HEK293 (cell line): Measurements from ENCODE around the gene MKRN1.

Experiments
- CTCF ChIA-PET: fragments of 350-600 bp; formaldehyde crosslinking; extraction: SDS; loops from one replicate; lab custom pipeline; 2021; ENCODE audit warnings: antibody characterized with exemption; lab: Yijun Ruan, JAX
- POLR2A ChIA-PET: fragments of 300-600 bp; formaldehyde crosslinking; extraction: SDS; loops from one replicate; lab custom pipeline; 2020; ENCODE audit warnings: antibody characterized with exemption, inconsistent platforms; lab: Yijun Ruan, JAX
- H3K27ac ChIP-seq: fragments of 200-500 bp; sonication (Bioruptor generic); 2 replicates; pipeline ENCODE4 v1.5.1; 2014; ENCODE audit warnings: low read depth, low read length, control low read depth, inconsistent platforms; ENCODE audit errors: extremely low read depth
- H3K36me3 ChIP-seq, 2 experiments: fragments of 200-500 bp in 1 of 2; sonication (Bioruptor generic) in 1 of 2; 1 replicate in 1 of 2; 2 replicates in 1 of 2; pipeline ENCODE4 v1.5.1; 2014 to 2017; ENCODE audit warnings: inconsistent platforms in 2 of 2, low read length in 2 of 2; ENCODE audit not compliant: control insufficient read depth in 2 of 2, insufficient read depth in 1 of 2
- H3K4me1 ChIP-seq: fragments of 200-500 bp; sonication (Bioruptor generic); 2 replicates; pipeline ENCODE4 v1.5.1; 2014; ENCODE audit warnings: mild to moderate bottlenecking, low read length, inconsistent platforms; ENCODE audit not compliant: control insufficient read depth, insufficient read depth
- H3K4me3 ChIP-seq: 2 replicates; pipeline ENCODE4 v1.5.1; 2011; ENCODE audit warnings: low read depth, mild to moderate bottlenecking, control low read depth, low read length, moderate library complexity
- H3K9me3 ChIP-seq: fragments of 200-500 bp; sonication (Bioruptor generic); 2 replicates; pipeline ENCODE4 v1.5.1; 2014; ENCODE audit warnings: low read depth, low read length, inconsistent platforms; ENCODE audit not compliant: control insufficient read depth, insufficient read depth
- GLI2 ChIP-seq: fragments of 450-650 bp; formaldehyde crosslinking; IDR thresholded peaks from 2 replicates; pipeline ENCODE4; 2017; ENCODE audit warnings: missing biosample characterization, missing genetic modification characterization, low read depth, borderline replicate concordance
- RBAK ChIP-seq: fragments of 450-650 bp; formaldehyde crosslinking; IDR thresholded peaks from 2 replicates; pipeline ENCODE4 v1.5.1; 2016; ENCODE audit warnings: missing biosample characterization, missing genetic modification characterization
- REPIN1 ChIP-seq: fragments of 450-650 bp; formaldehyde crosslinking; IDR thresholded peaks from 2 replicates; pipeline ENCODE4 v1.5.1; 2017; ENCODE audit warnings: missing biosample characterization, missing genetic modification characterization, low read depth
- SALL2 ChIP-seq: fragments of 450-650 bp; formaldehyde crosslinking; IDR thresholded peaks from 2 replicates; pipeline ENCODE4 v1.5.0; 2017; ENCODE audit warnings: missing biosample characterization, mild to moderate bottlenecking, missing genetic modification characterization, borderline replicate concordance
- SP7 ChIP-seq: fragments of 450-650 bp; formaldehyde crosslinking; IDR thresholded peaks from 2 replicates; pipeline ENCODE4 v1.5.1; 2016; ENCODE audit warnings: missing biosample characterization, missing genetic modification characterization
- ZBTB1 ChIP-seq: fragments of 450-650 bp; formaldehyde crosslinking; IDR thresholded peaks from 2 replicates; pipeline ENCODE4 v1.5.1; 2016; ENCODE audit warnings: missing biosample characterization, missing genetic modification characterization
- ZNF324 ChIP-seq: fragments of 450-650 bp; formaldehyde crosslinking; IDR thresholded peaks from 2 replicates; pipeline ENCODE4 v1.5.1; 2016; ENCODE audit warnings: missing biosample characterization, missing genetic modification characterization
- ZNF366 ChIP-seq: fragments of 450-650 bp; formaldehyde crosslinking; conservative IDR thresholded peaks from 2 replicates; pipeline ENCODE4 v1.5.1; 2016; ENCODE audit warnings: missing biosample characterization, missing genetic modification characterization
- ZNF521 ChIP-seq: fragments of 450-650 bp; formaldehyde crosslinking; IDR thresholded peaks from 2 replicates; pipeline ENCODE4 v1.5.1; 2017; ENCODE audit warnings: missing biosample characterization, mild to moderate bottlenecking, missing genetic modification characterization
- ZNF549 ChIP-seq: fragments of 450-650 bp; IDR thresholded peaks from 2 replicates; pipeline ENCODE4 v1.5.1; 2018; ENCODE audit warnings: missing biosample characterization, missing genetic modification characterization, mild to moderate bottlenecking, inconsistent platforms, moderate library complexity
- ZNF555 ChIP-seq: fragments of 450-650 bp; formaldehyde crosslinking; conservative IDR thresholded peaks from 2 replicates; pipeline ENCODE4 v1.5.1; 2017; ENCODE audit warnings: missing biosample characterization, mild to moderate bottlenecking, missing genetic modification characterization, inconsistent platforms
- ZNF558 ChIP-seq: fragments of 450-650 bp; formaldehyde crosslinking; IDR thresholded peaks from 2 replicates; pipeline ENCODE4 v1.5.1; 2016; ENCODE audit warnings: missing biosample characterization, missing genetic modification characterization
- ZNF621 ChIP-seq: fragments of 450-650 bp; formaldehyde crosslinking; IDR thresholded peaks from 2 replicates; pipeline ENCODE4 v1.5.1; 2017; ENCODE audit warnings: missing biosample characterization, missing genetic modification characterization
- ZNF747 ChIP-seq: fragments of 450-650 bp; formaldehyde crosslinking; IDR thresholded peaks from 2 replicates; pipeline ENCODE4 v1.5.1; 2016; ENCODE audit warnings: missing biosample characterization, missing genetic modification characterization
- ZNF768 ChIP-seq: fragments of 450-650 bp; formaldehyde crosslinking; IDR thresholded peaks from 2 replicates; pipeline ENCODE4 v1.5.1; 2018; ENCODE audit warnings: missing biosample characterization, mild to moderate bottlenecking, missing genetic modification characterization
- ZNF776 ChIP-seq: fragments of 450-650 bp; formaldehyde crosslinking; IDR thresholded peaks from 2 replicates; pipeline ENCODE4 v1.5.0; 2017; ENCODE audit warnings: missing biosample characterization, missing genetic modification characterization, borderline replicate concordance
- TF ChIP-seq, protein P1 (sequence below): fragments of 450-650 bp; formaldehyde crosslinking; IDR thresholded peaks from 2 replicates; pipeline ENCODE4 v1.5.1; 2016; ENCODE audit warnings: missing biosample characterization, missing genetic modification characterization
- TF ChIP-seq, protein P2 (sequence below): fragments of 450-650 bp; formaldehyde crosslinking; IDR thresholded peaks from 2 replicates; pipeline ENCODE4 v1.5.1; 2016; ENCODE audit warnings: missing biosample characterization, missing genetic modification characterization
- TF ChIP-seq, protein P3 (sequence below): fragments of 450-650 bp; IDR thresholded peaks from 2 replicates; pipeline ENCODE4 v1.5.1; 2018; ENCODE audit warnings: missing biosample characterization, missing genetic modification characterization
- TF ChIP-seq, protein P4 (sequence below): fragments of 450-650 bp; formaldehyde crosslinking; IDR thresholded peaks from 2 replicates; pipeline ENCODE4 v1.5.1; 2017; ENCODE audit warnings: missing biosample characterization, missing genetic modification characterization

The MKRN1 gene

DNA sequence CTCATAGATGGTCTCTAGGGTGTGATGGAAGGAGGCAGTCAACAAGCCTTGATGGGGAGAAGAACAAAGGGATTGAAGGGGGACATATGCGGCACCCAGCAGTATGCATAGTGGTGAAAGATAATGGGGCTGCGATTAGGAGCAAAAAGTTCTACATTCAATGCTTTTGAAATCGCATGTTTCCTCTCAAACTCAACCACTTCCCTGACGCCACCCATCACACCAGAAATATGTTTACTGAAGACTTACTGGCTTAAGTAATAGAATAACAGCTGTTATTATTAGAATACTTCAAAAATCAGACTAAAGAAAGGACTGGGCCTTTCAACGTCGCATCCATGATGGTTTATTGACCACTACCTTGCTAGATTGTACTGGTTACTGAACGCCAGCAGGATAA, 31.5 kb downstream of the MKRN1 start:
- POLR2A ChIA-PET = no interaction called here
- TF ChIP-seq, protein P1, sequence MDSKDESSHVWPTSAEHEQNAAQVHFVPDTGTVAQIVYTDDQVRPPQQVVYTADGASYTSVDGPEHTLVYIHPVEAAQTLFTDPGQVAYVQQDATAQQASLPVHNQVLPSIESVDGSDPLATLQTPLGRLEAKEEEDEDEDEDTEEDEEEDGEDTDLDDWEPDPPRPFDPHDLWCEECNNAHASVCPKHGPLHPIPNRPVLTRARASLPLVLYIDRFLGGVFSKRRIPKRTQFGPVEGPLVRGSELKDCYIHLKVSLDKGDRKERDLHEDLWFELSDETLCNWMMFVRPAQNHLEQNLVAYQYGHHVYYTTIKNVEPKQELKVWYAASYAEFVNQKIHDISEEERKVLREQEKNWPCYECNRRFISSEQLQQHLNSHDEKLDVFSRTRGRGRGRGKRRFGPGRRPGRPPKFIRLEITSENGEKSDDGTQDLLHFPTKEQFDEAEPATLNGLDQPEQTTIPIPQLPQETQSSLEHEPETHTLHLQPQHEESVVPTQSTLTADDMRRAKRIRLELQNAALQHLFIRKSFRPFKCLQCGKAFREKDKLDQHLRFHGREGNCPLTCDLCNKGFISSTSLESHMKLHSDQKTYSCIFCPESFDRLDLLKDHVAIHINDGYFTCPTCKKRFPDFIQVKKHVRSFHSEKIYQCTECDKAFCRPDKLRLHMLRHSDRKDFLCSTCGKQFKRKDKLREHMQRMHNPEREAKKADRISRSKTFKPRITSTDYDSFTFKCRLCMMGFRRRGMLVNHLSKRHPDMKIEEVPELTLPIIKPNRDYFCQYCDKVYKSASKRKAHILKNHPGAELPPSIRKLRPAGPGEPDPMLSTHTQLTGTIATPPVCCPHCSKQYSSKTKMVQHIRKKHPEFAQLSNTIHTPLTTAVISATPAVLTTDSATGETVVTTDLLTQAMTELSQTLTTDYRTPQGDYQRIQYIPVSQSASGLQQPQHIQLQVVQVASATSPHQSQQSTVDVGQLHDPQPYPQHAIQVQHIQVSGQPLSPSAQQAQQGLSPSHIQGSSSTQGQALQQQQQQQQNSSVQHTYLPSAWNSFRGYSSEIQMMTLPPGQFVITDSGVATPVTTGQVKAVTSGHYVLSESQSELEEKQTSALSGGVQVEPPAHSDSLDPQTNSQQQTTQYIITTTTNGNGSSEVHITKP (tag by site-specific recombination) = no peak
- TF ChIP-seq ZNF555 (tag by site-specific recombination) = no peak
- TF ChIP-seq, protein P2, sequence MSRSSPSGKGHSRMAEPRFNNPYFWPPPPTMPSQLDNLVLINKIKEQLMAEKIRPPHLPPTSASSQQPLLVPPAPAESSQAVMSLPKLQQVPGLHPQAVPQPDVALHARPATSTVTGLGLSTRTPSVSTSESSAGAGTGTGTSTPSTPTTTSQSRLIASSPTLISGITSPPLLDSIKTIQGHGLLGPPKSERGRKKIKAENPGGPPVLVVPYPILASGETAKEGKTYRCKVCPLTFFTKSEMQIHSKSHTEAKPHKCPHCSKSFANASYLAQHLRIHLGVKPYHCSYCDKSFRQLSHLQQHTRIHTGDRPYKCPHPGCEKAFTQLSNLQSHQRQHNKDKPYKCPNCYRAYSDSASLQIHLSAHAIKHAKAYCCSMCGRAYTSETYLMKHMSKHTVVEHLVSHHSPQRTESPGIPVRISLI = no peak
- TF ChIP-seq REPIN1 = no peak
- TF ChIP-seq ZNF324 (tag by site-specific recombination) = no peak
- TF ChIP-seq ZNF549 (tag by site-specific recombination) = no peak
- TF ChIP-seq ZNF776 = no peak
- TF ChIP-seq, protein P3, sequence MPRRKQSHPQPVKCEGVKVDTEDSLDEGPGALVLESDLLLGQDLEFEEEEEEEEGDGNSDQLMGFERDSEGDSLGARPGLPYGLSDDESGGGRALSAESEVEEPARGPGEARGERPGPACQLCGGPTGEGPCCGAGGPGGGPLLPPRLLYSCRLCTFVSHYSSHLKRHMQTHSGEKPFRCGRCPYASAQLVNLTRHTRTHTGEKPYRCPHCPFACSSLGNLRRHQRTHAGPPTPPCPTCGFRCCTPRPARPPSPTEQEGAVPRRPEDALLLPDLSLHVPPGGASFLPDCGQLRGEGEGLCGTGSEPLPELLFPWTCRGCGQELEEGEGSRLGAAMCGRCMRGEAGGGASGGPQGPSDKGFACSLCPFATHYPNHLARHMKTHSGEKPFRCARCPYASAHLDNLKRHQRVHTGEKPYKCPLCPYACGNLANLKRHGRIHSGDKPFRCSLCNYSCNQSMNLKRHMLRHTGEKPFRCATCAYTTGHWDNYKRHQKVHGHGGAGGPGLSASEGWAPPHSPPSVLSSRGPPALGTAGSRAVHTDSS (tag by site-specific recombination) = no peak
- TF ChIP-seq ZNF768 (tag by site-specific recombination) = no peak
- TF ChIP-seq ZNF521 (tag by site-specific recombination) = no peak
- TF ChIP-seq ZNF366 (tag by site-specific recombination) = no peak
- no peak for TF ChIP-seq ZNF558 (tag by site-specific recombination)
- TF ChIP-seq GLI2 (tag by site-specific recombination) = no peak
- no peak for TF ChIP-seq ZBTB1
- TF ChIP-seq, all 188 proteins: peak for 0
- Histone ChIP-seq H3K27ac (no peak overlapping the region), H3K9me3 (no peaks in the 10 kb centered on the region), H3K4me3 (no peak overlapping the region), H3K36me3 (no peaks in the 10 kb centered on the region), H3K4me1 (no peaks in the 10 kb centered on the region)
- CTCF ChIA-PET = interaction anchor here (0.7 to 0.8 kb wide), 2 partner anchors 23 to 27 kb away, joined by 3 read pairs; no protein-coding TSS in a partner anchor

DNA sequence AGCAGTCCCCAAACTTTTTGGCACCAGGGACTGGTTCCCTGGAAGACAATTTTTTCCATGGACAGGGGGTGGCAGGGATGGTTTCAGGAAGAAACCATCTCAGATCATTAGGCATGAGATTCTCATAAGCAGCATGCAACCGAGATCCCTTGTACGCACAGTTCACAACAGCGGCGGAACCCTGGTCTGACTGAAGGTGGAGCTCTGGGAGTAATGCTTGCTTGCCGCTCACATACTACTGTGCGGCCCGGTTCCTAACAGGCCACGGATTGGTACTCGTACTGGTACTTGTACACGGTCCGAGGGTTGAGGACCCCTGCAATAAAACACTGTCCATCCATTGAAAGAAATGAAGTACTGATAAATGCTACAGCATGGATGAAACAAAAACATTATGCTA, 32.8 kb downstream of the MKRN1 start:
- ChIA-PET POLR2A (interaction anchor here (0.5 kb wide), 1 partner anchor 178 kb away, joined by 3 read pairs; no protein-coding TSS in a partner anchor), CTCF (interaction anchor here (0.7 kb wide), 1 partner anchor 48 kb away, joined by 5 read pairs; the partner anchor contains the start of gene SLC37A3)
- H3K4me1 ChIP-seq = no peaks in the 10 kb centered on the region
- H3K4me3 ChIP-seq = no peak overlapping the region
- no peaks in the 10 kb centered on the region for H3K36me3 ChIP-seq
- no peak for TF ChIP-seq ZNF621 (tag by site-specific recombination)
- TF ChIP-seq RBAK = no peak
- no peak overlapping the region for H3K27ac ChIP-seq
- H3K9me3 ChIP-seq = no peaks in the 10 kb centered on the region

DNA sequence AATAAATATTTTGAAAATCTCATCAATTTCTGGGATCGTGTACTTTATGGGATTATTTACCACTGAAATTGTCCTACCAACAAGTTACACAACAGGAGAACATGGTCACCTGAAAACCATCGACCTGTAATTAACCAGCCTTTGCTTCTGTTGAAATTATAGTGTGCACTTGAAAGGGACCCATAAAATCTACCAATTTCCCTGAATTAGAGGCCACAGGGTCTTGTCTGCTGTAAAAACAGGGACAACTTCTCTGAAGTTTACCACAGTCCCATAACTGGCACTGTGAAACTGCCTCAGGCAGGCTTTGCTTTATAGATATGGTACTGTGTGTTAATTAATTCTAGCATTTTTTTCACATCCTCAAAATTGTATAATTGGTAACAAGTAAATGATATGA, 37.8 kb downstream of the MKRN1 start:
- Histone ChIP-seq H3K4me3 (no peak overlapping the region), H3K4me1 (no peaks in the 10 kb centered on the region), H3K36me3 (no peaks in the 10 kb centered on the region), H3K9me3 (no peaks in the 10 kb centered on the region), H3K27ac (no peak overlapping the region)
- ChIA-PET POLR2A (no interaction called here), CTCF (no interaction called here)
- TF ChIP-seq, protein P4, sequence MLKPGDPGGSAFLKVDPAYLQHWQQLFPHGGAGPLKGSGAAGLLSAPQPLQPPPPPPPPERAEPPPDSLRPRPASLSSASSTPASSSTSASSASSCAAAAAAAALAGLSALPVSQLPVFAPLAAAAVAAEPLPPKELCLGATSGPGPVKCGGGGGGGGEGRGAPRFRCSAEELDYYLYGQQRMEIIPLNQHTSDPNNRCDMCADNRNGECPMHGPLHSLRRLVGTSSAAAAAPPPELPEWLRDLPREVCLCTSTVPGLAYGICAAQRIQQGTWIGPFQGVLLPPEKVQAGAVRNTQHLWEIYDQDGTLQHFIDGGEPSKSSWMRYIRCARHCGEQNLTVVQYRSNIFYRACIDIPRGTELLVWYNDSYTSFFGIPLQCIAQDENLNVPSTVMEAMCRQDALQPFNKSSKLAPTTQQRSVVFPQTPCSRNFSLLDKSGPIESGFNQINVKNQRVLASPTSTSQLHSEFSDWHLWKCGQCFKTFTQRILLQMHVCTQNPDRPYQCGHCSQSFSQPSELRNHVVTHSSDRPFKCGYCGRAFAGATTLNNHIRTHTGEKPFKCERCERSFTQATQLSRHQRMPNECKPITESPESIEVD (tag by site-specific recombination) = 0 out of 2 replicates have a peak, but pooled peaks have one; percentile 20
- no peak for TF ChIP-seq SALL2 (tag by site-specific recombination)
- no peak for TF ChIP-seq ZNF747 (tag by site-specific recombination)
- TF ChIP-seq SP7 (tag by site-specific recombination) = peak; percentile 94
- TF ChIP-seq, all 188 proteins: peak for 2
